Measurements from ENCODE around the gene CCR7. TPM values are rescaled to one million over a fixed set of nuclear protein-coding genes. Genes with fewer than 3 reads are reported as not detected.
A peak's percentile ranks its signal among the peaks of the same experiment; 100 is the strongest.
"Not testable (repeated sequence)": the region's sequence is repeated elsewhere in the genome, so short reads cannot be mapped to it uniquely, and the experiment has no call there.

Gene CCR7
- total RNA-seq, 1 donor from 2014 or later, result not detected

DNA sequence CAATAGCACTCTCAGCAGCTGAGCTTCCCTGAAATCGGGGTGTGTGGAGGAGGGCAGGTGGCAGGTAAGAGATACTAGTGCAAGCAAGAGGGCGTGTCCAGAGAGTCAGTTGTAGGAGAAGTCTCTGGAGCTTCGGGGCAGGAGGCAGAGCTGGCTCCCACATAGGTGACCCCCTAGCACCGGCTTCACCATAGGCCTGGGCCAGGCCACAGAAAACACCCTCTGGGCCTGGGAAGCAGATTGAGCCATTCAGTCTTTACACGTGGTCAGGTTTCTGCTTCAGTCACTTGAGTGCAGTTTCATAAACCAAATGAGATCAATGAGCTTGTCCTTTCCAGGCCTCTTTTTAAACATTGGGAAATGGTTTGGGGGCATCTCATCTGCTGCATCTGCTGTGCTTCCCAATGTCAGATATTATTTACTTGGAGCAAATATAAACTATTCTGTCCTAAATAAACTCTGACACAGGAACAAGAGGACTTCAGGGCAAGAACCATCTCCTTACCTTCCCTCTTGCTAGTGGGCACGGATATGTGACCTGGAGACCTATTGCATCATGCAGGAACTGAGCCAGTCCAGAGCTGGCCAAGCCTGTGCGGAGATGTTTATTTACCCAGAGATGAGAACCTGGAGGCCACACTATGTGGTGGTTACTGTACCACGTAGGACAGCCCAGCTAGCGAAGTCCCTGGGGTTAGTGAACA is 16.1 kb downstream of the CCR7 start:
- no peak for DNase-seq

DNA sequence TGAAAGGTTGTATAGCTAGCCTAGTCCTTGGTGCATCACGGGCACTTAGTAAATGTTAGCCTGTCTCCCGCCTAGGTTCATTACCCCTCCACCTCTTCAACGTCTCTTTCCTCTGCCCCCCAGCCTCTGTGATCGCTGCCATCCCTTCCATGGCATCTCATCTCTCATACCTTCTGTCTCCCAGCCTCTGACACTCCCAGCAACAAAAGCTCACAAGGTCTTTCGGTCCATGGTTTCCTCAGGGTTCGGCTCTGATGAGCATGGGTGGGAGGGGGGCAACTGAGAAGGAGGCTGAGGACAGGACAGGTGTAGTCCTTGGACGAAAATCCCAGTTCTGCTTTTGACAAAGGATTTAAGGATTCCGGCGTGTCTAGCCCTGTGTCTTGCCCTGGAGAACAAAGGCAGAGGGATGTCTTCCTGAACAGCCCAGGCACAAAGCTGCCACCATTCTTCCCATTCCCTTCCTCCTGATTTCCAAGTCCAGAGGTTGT is 16.7 kb downstream of the CCR7 start:
- DNase-seq, result no peak

DNA sequence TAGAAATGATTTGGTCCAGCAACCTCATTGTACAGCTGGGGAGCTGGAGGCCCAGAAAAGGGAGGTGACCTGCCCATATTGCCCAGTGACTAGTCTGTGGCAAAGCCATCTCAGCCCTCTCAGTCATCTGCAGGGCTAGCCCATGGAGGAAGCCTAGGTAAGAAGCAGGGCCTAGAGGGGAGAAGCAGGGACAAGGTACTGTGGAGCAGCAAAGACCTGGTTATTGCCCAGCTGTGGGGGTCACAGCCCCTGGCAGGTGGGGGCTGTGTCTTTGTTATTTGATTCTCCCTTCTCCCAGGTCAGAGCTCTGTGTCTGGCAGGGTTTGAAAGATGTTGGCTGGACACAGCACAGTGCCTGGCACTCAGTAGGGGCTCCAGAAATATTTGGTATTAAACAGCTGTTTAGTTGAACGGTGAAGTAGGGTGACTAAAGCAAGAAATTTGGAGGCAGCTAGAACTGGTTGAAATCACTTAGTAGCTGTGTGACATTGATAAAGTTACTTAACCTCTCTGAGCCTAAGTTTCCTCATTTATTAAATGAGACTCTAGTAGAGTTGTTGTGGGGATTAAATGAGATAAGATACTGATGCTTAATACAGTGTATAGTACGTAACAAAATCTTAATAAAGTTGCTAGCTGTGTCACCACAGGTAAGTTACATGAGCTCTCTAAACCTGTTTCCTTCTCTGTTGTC is 17.3 kb downstream of the CCR7 start:
- DNase-seq, result no peak

DNA sequence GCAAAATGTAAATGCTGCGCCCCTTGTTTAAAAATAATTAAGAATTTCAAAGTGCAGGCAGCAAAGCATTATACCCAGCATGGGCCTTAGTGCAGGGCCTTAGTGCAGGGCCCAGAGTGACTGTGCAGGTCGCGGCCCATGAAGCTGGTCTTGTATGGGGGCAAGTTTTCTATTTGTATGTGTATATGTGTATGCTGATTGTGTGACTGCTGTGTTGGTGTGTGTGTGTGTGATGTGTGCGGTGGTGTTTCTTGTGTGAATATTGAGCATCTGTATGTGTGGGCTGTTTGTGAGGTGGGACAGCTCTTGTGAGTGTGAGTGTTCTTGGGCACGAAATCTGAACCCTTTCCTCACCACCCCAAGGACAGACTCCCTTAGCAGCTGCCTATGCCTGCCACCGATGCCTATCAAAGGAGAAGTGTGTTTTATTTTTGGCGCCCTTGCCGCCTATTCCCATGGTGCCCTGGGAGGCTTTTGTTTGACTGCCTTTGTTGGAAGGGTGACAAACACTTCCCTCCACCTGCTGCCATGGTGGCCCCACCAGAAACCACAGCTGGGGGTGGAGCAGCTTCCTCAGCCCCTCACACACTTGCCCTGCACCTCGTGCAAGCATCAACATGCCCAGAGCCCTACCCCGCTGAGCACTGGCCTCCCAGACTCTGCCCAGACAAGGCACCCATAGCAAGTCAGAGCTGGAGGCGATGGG is 18.0 kb downstream of the CCR7 start:
- DNase-seq, result no peak

DNA sequence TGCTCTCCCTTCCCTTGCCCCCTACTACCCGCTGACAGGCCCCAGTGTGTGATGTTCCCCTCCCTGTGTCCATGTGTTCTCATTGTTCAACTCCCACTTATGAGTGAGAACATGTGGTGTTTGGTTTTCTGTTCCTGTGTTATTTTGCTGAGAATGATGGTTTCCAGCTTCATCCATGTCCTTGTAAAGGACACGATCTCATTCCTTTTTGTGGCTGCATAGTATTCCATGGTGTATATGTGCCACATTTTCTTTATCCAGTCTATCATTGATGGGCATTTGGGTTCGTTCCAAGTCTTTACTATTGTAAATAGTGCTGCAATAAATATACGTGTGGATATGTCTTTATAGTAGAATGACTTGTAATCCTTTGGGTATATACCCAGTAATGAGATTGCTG is 18.8 kb downstream of the CCR7 start:
- DNase-seq, result not testable (repeated sequence)

DNA sequence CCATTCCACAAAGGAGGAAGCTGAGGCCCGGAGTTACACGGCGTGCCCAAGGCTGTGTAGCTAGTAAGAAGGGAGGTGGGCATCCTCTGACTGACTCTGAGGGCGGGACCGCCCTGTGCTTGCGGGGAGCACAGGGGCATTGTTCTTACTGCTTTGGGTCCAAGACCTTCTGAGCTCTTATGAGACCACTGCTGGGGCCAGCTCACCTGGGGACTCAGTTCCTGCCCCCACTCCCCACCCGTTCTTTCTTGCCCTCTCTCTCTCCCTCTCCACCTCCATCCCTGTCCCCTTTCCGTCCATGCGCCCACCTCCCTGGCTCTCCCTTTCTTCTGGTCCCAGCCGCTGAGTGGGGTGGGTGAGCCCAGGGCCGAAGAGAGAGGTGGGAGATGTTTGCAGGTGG is 19.6 kb downstream of the CCR7 start:
- no peak for DNase-seq

DNA sequence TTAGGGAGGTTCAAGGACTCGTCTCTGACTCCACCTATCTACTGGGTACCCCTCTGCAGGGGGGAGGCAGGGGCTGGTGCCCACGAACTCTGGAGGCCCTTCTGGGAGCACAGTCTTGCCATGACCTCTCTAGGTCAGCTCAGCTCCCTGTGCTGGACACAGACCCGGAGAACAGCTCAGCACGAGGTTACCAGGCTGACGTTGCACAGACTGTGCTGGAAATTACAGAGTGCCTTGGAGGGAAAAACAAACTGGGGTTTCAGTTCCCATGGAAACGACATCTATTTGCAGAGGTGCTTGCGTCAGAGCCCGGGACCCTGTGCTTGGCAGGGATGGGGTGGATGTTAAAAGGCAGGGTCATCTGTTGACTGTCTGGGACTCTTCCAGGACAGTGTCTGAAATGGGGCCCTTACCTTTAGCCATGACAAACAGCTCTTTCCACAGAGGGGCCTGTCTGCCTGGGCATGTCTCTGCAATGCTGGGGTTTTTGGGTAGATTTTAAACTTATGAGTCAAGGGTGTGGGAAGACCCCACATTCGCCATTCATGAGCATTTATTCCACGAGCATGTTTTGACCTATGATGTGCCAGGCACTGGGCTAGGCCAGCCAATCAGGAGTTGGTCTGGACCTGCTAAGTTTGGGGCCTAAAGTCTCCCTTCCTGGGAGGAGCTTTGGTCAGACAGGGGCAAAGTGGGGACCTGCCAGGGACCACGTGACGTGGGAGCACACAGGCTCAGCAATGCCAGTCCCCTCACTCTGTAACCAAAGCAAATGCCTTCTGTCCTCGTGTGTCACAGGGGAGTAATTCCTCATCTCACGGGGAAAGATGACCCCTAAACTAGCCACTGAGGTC is 22.5 kb downstream of the CCR7 start:
- no peak for DNase-seq

DNA sequence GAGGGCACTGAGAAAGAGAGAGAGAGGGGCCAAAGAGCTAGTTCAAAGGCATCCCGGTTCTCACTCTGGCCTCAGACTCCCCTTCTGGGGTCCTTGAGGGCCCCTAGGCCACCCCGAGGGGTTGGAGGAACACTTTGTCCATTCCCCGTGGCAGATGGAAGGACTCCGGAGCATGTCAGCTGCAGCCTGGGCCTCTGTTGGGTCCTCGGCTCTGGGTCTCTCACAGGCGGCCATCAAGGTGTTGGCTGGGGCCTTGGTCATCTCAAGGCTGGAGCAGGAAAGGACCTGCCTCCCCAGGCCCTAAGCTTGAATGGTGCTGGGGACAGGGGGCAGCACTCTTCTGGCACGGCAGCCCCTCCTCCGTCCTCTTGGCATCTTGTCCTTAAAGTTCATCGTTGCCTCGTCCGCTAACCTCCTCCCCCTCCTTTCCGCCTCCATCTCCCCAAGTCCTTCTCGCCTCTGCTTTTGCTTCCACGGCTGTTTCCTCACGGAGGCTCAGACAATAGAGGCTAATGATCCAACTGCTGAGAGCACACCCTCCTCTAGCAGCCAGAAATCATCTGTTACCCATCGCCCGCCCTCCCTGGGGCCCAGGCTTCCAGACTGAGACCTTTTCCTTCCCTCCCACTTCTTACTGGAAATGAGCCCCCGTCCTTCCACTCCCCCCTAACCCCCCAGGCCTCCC is 23.3 kb downstream of the CCR7 start:
- DNase-seq, result no peak

DNA sequence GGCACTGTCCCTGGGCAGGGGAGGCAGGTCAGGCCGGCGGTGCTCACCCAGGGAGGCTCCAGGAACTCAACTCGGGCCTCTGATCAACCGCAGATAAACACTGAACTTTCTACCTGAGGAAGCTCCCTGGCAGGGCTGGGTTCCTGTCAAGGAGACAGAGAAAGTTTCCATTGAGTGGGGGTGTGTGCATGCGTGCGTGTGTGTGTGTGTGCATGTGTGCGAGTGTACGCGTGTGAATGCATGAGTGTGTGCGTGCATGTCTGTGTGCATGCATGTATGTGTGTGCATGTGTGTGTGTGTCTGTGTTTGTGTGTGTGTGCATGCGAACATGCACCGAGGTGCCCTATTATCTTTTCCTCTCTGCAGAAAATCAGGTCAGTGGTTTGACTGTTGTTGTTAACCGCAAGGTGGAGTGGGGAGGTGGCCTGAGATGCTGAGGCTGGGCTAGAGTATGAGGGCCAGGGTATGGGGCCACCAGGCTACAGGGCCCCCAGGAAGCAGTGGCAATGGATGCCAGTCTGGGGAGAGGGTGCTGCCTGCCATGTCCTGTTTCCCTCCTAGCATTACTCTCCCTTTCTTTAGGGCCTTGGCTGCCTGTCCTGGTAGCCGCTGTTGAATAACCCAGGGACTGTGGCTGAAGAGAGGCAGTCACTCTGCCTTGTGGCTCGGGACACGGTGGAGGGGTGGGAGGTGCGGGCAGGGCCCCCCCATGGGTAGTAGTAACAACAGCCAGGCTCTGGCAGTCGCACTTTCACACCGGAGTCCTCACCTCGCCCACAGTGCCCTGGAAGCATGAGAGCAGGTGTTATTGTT is 24.0 kb downstream of the CCR7 start:
- DNase-seq, result no peak

DNA sequence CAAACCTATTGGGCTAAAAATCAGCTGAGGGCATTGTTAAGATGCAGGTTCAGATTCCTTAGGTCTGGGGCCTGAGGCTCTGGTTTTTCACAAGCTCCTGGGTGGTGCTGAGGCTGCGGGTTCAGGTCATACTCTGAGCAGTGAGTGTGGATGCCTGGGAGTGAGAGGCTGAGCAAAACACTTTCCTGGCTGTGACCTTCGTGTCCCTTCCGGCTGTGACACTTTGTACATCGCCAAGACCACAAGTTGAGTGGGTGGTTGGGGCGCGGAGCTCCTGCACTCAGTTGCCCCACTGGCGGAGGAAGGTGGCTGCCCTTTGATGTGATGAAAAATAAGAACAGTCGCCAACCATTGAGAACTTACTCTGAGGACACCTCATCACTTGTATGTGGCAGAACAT is 24.8 kb downstream of the CCR7 start:
- DNase-seq, result no peak

DNA sequence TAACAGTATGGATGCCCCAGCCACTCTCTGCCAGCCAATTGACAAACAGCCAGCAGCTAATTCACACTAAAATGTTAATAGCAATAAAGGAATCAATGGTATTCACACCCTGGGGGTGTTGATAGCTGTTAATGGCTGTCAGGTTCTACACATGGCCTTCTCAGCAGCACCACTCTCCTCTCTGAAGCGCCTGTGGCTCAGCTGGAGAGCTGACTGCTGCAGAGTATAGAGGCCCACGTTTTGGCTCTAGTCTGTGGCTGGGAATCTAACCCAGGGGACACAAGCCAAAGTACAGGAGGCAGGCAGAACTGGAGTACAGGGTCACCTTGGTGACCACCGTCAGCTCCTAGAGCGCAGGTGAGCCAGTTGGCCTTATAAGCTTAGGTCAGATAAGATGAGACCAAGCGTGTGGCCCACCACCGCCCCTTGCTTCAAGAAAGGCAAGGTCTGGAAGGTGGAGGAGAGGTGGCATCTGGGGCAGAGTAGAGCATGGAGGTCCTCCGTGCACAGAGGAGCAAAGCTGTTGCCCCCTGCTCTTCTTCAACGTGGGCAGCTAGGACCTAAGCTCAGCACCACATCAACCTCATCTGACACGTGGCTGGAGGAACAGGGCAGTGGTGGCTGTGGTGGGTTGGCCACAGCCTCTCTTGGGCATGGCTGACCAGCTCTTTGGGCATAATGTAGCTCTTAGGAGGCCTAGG is 25.4 kb downstream of the CCR7 start:
- DNase-seq, result no peak

DNA sequence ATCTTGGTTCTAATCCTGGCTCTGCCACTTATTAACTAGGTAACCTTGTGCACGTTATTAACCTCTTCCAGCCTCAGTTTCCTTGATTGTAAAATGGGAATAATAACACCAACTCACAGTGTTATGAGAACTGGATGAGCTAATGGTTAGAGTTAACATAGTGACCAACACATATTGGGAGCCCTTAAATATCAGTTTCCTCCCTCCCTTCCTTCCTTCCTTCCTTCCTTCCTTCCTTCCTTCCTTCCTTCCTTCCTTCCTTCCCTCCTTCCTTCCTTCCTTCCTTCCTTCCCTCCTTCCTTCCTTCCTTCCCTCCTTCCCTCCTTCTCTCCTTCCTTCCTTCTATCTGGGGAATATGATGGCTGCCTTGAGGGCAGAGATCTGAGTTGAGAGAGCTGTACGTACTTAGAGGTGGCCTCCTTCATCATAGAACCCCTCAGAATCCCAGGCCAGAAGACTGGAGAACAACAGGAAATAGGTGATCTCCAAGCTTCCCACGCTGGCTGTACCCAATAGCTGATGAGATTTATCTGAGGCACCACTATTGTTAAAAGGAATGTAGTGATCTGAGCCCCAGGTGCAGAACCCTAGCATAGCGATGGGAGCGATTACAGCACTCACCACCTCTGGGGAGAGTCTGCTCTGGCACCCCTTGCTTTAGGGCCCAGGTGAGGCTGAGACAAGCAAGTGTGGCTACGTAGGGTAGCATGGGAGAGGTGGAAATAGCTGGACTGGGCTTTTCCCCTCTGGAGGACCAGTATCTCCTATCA is 26.2 kb downstream of the CCR7 start:
- no peak for DNase-seq

DNA sequence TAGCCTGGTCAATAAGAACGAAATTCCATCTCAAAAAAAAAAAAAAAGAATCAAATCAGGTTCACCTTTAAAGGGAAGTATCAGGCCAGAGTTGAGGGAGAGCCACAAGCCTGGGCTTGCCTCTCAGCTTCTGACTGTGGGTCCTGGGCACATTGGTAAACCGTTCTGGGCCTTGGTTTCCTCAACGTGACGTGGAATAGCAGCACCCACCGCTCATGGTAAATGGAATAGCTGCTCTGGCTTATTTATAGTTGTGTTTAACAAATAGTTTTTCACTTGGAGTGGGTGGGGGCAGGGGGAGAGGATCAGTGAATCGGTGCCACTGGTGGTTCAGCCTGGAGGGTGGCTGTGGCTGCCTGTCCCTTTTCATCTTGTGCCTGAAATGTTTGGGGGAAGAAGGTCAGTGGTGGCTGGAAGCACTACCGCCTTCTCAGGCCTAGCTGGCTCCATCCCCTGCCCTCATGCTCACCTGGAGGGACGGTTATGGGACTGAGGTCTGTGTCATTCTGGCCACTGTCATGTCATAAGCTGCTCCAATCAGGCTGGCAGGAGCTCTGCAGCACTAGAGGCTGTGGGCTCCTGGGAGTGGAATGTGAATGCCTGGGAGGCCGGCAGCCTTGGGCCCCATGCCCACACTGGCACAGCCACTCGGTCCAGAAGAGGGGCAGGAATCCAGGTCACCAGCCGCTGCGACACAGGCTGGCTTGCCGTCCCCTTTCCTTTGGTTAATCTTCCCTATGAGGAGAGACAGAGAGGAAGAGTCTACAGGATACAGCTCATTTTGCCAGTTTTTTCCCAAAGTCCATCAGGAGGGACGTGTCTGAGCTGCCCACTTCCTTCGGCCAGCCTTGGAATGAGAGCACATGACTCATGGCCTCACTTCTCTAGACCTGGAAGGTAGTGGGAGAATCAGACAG is 27.0 kb downstream of the CCR7 start:
- no peak for DNase-seq

DNA sequence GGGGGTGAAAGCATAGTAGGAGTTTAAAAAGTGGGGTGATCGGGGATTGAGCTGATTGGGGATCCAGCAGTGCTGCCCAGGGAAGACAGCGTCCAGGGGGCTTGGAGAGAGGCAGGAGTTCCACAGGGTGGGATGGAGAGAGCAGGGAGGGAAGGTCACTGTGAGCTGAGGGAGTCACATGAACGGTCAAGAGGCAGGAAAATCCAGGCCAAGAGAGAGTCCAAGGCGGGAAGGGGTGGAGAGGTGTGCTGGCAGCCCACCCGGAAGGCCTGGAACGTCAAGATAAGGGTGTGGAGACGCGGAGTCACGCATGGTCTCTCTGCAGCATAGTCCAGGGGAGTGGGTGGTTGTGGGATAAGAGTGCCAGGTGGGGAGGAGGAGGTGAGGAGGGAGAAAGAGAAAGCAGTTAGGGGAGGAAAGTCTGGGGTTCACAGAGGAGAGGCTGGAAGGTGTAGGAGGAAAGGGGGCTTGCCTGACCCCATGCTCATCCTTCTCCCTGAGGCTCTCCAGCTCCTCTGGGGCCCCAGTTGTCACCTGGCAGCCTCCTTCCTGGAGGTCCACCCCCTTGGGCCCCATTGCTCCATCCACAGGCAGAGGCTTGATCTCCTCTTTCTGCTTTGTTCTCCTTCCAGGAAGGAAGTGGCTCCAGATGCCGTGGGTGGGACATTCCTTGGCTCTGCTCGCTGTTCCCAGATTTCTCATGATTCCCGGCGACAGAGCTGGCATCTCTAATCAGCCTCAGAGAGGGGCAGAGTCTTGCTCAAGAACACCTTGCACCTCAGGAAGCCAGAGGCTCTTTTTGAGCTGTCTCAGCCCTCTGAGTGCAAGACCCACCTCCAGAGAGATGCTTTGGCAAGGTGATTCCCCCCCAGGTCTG is 28.7 kb downstream of the CCR7 start:
- DNase-seq, result peak; percentile 59

DNA sequence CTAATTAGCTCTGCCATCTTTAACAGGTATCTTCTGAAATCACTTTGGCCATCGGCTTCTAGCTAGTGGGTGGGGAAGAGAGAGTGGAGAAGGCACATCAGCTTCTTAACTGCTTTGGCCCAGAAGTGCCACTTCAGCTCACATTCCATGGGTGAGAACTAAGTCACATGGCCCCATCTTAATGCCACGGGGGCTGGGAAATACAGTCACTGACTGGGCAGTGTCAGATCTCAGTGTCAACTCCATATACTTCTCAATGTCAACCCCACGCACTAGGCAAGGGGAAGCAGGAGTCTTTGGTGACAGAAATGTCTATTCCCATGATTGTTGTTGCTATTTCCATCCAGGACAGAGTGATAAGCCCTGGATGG is 29.4 kb downstream of the CCR7 start:
- no peak for DNase-seq

DNA sequence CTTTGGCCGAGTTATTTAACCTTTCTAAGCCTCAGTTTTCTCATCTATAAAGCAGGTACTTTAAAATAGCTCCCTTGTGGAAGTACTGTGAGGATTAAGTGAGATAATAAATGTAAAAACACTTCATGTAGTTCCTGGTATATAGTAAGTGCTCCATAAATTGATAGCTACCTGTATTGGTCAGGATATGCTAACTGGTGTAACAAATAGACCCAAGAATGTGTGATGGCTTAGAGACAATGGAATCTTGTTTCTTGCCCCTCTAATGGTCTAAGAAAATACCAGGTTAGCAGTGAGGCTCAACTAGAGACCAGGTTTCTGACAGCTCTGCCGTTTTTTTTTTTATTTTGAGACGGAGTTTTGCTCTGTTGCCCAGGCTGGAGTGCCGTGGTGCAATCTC is 29.8 kb downstream of the CCR7 start:
- no peak for DNase-seq

Data from occipital lobe (tissue), 2 donors.